GM04503 (cell line): Measurements from ENCODE around the gene P2RY4.
"Not testable (repeated sequence)": the region's sequence is repeated elsewhere in the genome, so short reads cannot be mapped to it uniquely, and the experiment has no call there.

Experiments used
- DNase-seq: peaks from one replicate; pipeline ENCODE4 v3.0.0-alpha.2; 2012; ENCODE audit warnings: low read depth

P2RY4 gene

GRCh38 chrX:70243601-70244000 is 16.4 kb downstream of the P2RY4 start:
- not testable (repeated sequence) for DNase-seq

- DNase-seq, result no peak
Observed at GRCh38 chrX:70241501-70241900, 18.5 kb downstream of the P2RY4 start.

DNA sequence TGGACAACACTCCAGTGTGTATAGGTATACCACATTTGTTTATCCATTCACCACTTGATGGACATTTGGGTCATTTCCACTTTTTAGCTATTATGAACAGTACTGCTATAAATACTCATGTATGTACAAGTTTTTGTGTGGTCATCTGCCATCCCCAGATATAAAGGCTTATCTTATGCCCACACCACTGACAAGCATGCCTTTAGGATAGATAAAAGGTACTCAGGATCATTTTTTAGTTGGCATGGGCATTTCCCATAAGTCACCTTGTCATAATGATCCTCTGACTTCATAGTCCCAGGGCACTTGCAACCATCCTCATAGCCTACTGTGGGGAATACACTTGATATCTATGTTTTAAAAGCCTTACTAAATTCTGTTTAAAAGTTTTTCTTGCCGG is 19.3 kb downstream of the P2RY4 start:
- no peak for DNase-seq

DNA sequence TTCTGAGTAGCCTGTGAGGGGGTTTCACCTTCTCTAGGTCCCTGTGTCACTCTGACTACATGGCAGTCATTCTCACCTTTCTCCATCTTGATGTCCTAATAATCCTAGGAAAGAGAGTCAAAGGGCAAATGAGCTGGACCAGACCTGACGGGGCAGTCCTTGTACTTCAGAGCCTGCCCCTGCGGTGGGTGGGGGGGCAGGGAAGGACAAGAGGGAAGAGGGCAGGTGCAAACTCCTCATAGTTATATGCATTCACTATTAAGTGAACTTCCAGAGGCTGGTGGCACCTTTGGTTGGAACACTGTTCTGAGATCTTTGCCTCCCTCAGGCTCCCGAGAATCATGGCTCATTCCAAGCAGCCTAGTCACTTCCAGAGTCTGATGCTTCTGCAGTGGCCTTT is 25.6 kb downstream of the P2RY4 start, which contains the start of gene AWAT1:
TSS of gene AWAT1 (plus strand) at position 301 of the 400 bp plus-strand sequence. CDS start at position 342, 41 bp downstream.
- no peak for DNase-seq

GRCh38 chrX:70231666-70232065 is 28.3 kb downstream of the P2RY4 start:
- no peak for DNase-seq

DNA sequence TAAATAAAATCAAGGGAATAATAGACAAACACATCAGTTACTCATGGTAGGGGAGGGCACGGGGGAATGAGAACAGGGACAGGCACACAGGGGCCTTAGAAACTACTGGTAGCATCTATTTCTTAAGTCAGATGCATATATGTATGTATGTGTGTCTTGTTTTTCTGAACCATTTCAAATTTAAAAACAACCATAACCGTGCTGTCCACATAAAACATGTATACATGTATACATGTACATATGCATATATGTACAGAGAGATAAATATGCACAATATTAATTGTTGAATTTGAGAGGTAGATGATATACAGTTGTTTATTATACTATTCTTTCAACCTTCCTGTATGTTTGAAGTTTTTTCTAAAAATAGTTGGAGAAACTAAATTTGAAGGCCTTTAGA is 33.3 kb downstream of the P2RY4 start:
- no peak for DNase-seq

DNA sequence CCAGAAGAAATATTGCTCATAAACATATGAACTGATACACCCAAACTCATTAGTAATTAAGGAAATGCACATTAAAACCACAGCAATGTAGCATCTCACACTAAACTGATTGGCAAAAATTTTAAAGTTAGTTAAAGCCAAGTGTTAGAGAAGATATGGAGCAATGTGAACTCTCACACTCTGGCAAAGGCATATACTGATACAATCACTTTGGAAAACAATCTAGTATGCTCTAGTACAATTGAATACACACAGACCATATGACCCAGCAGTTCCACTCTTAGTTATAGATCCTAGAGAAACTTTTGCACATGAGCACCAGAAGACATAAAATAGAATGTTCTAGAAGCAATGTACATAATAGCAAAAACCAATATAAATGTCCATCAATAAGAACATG is 34.0 kb downstream of the P2RY4 start:
- DNase-seq, result no peak

DNA sequence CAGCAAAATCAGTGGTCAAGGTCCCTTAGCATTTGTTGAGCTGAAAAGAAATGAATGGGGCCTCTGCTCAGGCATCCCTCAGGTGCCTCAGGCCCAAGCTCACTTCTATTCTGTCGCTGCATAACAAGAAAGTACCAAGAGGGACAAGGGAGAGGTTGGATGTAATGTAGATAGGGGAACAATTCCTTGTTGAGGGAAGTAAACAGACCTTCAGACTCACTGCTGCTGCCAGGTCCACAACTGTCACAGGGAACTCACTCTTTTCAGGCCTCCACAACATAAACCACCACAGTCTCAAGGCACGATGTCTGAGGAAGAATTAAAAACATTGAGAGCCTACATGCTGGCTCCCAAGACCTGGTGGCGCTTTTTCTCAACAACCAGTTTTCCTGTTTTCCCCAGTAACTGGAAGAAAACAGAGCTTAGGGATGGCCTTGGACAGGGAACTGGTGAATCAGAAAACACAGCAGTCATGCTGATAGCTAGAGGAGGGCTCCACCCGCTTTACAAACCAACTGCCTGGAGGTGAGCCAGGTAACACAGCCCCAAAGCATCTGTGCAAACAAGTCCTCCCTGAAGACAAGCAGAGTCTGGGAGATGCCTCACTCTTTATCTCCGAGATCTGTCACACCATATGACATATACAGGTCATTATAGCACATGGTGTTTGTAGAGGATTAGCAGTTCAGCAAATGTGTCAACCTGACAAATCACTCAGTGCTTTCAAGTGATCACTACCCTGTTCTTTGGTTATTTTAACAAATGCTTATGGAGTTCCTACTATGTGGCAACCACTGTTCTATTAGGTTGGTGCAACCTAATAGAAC is 39.9 kb downstream of the P2RY4 start:
- peak; percentile 5 for DNase-seq

GRCh38 chrX:70209570-70209969 is 50.4 kb downstream of the P2RY4 start:
- DNase-seq, result not testable (repeated sequence)

DNA sequence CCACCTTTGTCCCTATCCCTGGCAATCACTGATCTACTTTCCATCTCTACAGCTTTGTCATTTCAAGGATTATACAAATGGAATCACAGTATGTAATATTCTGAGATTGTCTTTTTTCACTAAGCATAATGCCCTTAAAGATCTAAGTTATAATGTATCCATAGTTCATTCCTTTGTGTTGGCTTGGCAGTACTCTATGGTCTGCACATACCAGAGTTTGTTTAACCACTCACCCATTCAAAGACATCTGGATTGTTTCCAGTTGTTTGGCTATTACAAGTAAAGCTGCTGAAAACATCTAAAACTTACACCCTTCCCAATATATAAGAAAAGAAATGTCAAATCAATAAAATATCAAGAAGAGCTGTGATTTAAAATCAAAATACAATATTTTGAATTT is 51.5 kb downstream of the P2RY4 start:
- DNase-seq, result no peak
